ENCODE measurements around the gene DLGAP1.

DNA sequence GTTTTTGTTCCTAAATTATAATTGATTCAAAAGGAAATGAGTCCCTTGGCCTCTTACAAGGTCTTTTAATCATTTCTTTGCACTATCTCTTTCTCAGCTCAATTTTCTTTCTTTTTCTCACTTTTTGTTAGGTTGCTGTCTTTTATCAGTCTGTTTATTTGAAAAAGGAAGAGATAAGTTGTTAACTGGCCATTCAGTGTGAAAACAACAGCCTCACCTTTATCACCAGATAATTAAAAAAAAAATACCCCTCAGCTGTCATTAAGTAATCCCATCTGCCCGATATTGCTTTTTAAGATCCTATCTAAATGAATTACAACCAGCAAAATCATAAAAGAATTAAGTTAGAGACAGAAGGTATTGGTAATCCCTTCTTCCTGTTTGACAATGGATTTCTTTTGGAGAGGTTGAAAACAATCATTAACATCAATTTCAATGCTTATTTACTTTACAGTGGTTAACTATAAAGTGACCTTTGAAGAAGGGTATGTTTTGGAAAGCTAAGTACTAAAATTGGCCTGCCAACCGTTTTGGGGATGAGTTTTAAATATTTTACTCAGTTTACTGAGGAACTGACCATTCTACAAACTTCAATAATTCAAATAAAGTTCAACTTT is 900.2 kb downstream of the DLGAP1 start:
- TF ChIP-seq, protein P1, sequence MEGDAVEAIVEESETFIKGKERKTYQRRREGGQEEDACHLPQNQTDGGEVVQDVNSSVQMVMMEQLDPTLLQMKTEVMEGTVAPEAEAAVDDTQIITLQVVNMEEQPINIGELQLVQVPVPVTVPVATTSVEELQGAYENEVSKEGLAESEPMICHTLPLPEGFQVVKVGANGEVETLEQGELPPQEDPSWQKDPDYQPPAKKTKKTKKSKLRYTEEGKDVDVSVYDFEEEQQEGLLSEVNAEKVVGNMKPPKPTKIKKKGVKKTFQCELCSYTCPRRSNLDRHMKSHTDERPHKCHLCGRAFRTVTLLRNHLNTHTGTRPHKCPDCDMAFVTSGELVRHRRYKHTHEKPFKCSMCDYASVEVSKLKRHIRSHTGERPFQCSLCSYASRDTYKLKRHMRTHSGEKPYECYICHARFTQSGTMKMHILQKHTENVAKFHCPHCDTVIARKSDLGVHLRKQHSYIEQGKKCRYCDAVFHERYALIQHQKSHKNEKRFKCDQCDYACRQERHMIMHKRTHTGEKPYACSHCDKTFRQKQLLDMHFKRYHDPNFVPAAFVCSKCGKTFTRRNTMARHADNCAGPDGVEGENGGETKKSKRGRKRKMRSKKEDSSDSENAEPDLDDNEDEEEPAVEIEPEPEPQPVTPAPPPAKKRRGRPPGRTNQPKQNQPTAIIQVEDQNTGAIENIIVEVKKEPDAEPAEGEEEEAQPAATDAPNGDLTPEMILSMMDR (IDR thresholded peaks at IDR 0.05; ENCODE audit: insufficient read depth, low read length): no peak
- TF ChIP-seq, protein P2, sequence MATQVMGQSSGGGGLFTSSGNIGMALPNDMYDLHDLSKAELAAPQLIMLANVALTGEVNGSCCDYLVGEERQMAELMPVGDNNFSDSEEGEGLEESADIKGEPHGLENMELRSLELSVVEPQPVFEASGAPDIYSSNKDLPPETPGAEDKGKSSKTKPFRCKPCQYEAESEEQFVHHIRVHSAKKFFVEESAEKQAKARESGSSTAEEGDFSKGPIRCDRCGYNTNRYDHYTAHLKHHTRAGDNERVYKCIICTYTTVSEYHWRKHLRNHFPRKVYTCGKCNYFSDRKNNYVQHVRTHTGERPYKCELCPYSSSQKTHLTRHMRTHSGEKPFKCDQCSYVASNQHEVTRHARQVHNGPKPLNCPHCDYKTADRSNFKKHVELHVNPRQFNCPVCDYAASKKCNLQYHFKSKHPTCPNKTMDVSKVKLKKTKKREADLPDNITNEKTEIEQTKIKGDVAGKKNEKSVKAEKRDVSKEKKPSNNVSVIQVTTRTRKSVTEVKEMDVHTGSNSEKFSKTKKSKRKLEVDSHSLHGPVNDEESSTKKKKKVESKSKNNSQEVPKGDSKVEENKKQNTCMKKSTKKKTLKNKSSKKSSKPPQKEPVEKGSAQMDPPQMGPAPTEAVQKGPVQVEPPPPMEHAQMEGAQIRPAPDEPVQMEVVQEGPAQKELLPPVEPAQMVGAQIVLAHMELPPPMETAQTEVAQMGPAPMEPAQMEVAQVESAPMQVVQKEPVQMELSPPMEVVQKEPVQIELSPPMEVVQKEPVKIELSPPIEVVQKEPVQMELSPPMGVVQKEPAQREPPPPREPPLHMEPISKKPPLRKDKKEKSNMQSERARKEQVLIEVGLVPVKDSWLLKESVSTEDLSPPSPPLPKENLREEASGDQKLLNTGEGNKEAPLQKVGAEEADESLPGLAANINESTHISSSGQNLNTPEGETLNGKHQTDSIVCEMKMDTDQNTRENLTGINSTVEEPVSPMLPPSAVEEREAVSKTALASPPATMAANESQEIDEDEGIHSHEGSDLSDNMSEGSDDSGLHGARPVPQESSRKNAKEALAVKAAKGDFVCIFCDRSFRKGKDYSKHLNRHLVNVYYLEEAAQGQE (IDR thresholded peaks at IDR 0.05; ENCODE audit: insufficient replicate concordance, low read depth): no peak
- TF ChIP-seq GABPA (IDR thresholded peaks at IDR 0.05; ENCODE audit: low read depth) (no peak), POLR2AphosphoS5 (IDR thresholded peaks at IDR 0.05; ENCODE audit: low read depth) (no peak), SPI1 (IDR thresholded peaks at IDR 0.05; ENCODE audit: borderline replicate concordance, low read depth) (no peak)

Data from HL-60 (cell line).